Measurements from ENCODE around the gene GSTO2. TPM values are rescaled to one million over a fixed set of nuclear protein-coding genes. Genes with fewer than 3 reads are reported as not detected.

GSTO2 gene
- total and polyA plus RNA-seq, 12 donors, result 0.25 to 1.6 (median 0.94) TPM

DNA sequence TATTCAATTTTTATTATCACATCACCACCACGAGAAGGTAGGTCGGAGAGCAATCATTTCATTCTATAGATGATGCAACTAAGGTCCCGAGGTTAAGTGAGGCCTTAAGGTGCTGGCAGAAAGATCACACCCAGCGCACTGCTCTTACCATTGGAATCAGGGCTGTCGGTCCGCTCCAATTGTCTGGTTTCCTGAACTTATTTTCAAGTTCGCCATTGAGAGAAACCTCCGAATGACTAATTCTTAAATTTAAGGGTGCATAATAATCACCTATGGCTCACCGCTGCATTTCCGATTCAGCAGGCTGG is 625 bp upstream of the GSTO2 start:
- 5 to 12% methylated on average over 10 of the region's 10 CpGs for WGBS, 2 donors
- intact Hi-C loops (cut with DNase I), result no loop called here
- ATAC-seq, result peak in 1 of 8 donors; percentile 2

DNA sequence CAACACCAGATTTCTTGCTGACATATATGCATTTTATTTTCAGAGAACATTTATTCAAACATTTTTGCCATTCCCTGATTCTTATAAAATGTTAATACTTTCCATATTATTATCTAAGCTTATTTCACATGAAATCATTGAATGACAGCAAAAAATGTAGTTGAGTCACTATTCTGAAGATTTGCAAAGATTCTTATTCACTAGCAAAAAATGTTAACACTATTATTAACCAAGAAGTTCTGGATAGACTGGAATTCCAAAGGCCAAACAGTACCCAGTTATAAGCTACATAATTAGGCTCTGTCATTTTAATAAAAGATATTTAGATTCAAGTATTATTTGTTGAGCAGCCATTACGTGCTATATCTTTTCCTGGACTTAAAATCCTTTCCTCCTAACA is 4.3 kb downstream of the GSTO2 start:
- ATAC-seq, result no peak
- no peak overlapping the region for H3K4me3 ChIP-seq
- H3K36me3 ChIP-seq, result peaks cover 0 to 3% (median 0%) of the 10 kb centered on the region in 9 donors
- TF ChIP-seq, protein P1, sequence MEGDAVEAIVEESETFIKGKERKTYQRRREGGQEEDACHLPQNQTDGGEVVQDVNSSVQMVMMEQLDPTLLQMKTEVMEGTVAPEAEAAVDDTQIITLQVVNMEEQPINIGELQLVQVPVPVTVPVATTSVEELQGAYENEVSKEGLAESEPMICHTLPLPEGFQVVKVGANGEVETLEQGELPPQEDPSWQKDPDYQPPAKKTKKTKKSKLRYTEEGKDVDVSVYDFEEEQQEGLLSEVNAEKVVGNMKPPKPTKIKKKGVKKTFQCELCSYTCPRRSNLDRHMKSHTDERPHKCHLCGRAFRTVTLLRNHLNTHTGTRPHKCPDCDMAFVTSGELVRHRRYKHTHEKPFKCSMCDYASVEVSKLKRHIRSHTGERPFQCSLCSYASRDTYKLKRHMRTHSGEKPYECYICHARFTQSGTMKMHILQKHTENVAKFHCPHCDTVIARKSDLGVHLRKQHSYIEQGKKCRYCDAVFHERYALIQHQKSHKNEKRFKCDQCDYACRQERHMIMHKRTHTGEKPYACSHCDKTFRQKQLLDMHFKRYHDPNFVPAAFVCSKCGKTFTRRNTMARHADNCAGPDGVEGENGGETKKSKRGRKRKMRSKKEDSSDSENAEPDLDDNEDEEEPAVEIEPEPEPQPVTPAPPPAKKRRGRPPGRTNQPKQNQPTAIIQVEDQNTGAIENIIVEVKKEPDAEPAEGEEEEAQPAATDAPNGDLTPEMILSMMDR (IDR thresholded peaks at IDR 0.05), result no peak
- peaks cover 0 to 17% (median 8%) of the 10 kb centered on the region in 9 donors for H3K4me1 ChIP-seq
- H3K27me3 ChIP-seq, result peaks cover 0 to 25% (median 8%) of the 10 kb centered on the region in 7 donors
- H3K27ac ChIP-seq, result no peak overlapping the region
- intact Hi-C loops (cut with DNase I), result loop anchor here in 1 of 10 donors (5.0 kb wide), 1 partner anchor 386 kb away; no protein-coding TSS in a partner anchor
- WGBS, 2 donors, result 92 to 94% methylated on average over 1 of the region's 1 CpG
- DNase-seq, result no peak
- H3K9me3 ChIP-seq, result no peaks in the 10 kb centered on the region

More for the DNA sequence above, 625 bp upstream of the GSTO2 start:
- TF ChIP-seq, protein P1 (IDR thresholded peaks at IDR 0.05), result no peak
- Histone ChIP-seq H3K27ac (peak overlapping the region in 9 of 10 donors; percentile 70 to 93 (median 81)), H3K27me3 (no peaks in the 10 kb centered on the region), H3K4me1 (peaks cover 0 to 43% (median 16%) of the 10 kb centered on the region in 9 donors), H3K4me3 (peak overlapping the region; percentile 47 to 88 (median 70)), H3K9me3 (no peaks in the 10 kb centered on the region), H3K36me3 (peaks cover 0 to 52% (median 33%) of the 10 kb centered on the region in 9 donors)
- no peak for DNase-seq

DNA sequence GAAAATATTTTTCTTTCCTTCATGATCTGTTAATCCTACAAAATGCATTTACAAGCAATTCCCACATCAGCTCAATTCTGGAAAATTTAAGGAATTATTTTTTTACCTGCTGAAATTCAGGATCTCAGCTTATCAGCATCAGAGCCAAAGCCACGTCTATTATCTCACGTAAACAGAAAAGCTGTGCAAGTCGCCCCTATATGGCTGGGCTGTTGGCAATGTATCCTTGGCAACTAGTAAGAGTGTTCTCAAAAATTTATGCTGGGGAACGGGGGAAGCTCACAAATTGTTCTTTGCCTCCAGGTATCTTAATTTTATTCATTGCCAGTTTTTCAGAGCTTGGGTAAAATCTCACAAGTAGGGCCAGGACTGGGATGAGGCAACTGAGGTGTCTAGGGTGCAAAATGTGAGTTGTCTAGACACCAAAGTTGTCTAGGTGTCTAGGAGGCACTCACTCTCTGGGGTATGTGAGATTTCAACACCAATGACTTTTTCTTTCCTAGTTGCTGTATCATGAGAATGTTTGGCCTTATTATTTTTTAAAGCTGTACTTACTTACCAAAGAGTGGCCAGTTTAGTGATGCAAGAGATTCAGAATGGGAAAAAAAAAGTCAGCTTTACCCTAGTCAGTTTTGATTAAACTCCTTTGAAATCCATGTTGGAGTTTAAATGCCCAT is 5.1 kb downstream of the GSTO2 start:
- intact Hi-C loops (cut with DNase I), result loop anchor here in 1 of 10 donors (5.0 kb wide), 1 partner anchor 387 kb away; no protein-coding TSS in a partner anchor
- 72 to 82% methylated on average over 4 of the region's 4 CpGs for WGBS, 2 donors
- no peak overlapping the region for H3K4me3 ChIP-seq
- ATAC-seq (no peak), DNase-seq (no peak)
- no peaks in the 10 kb centered on the region for H3K36me3 ChIP-seq
- TF ChIP-seq, protein P1 (IDR thresholded peaks at IDR 0.05), result no peak
- H3K27ac ChIP-seq, result no peak overlapping the region
- peaks cover 0 to 25% (median 8%) of the 10 kb centered on the region in 7 donors for H3K27me3 ChIP-seq
- H3K9me3 ChIP-seq, result no peaks in the 10 kb centered on the region
- peaks cover 0 to 13% (median 4%) of the 10 kb centered on the region in 9 donors for H3K4me1 ChIP-seq

DNA sequence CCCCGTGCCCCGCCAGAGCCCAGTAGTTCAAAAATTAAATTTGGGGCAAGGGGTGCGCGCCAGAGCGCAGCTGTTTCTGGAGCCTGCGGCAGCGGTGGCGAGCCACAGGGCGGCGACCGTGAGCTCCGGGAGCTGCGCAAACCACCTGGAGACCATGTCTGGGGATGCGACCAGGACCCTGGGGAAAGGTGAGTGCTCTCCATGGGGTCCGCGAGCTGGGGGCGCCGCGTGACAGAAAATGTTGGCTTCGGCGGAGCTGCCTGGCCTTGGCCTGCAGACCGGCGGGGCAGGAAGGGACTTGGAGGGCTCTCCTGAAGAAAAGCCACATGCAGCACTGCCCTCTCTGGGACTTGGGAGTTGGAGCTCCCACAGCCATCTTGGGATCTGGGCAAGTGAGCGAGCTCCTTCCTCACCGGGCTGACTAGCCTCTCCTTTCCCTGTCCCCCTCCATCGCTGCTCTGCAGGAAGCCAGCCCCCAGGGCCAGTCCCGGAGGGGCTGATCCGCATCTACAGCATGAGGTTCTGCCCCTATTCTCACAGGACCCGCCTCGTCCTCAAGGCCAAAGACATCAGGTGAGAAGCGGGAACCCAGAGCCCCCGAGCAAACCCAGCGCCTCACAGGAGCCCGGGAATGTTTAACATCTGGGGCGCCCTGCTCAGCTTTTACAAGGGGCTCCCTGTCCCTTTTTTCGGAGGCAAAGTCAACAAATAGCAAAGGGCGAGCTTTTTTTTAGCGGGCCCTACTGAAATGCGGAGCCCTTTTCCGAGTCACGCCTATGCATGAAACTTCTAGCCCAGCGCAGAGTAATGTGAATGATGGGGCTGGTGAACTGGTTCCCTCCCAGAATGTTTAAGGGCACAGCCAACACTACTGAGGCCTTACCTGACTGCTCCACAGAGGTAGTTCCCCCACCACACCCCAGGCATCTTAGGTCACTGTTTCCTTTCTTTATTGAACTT is 6.1 kb downstream of the GSTO2 start:
- DNase-seq (peak in 1 of 2 donors; percentile 27), ATAC-seq (peak; percentile 49 to 82 (median 66))
- WGBS, 2 donors, result 18 to 27% methylated on average over 42 of the region's 42 CpGs
- H3K9me3 ChIP-seq, result no peaks in the 10 kb centered on the region
- intact Hi-C loops (cut with DNase I), result loop anchor here in 1 of 10 donors (5.0 kb wide), 1 partner anchor 388 kb away; no protein-coding TSS in a partner anchor
- no peak overlapping the region for H3K27ac ChIP-seq
- TF ChIP-seq, protein P1 (IDR thresholded peaks at IDR 0.05), result peak; percentile 53 to 92 (median 75)
- H3K4me1 ChIP-seq, result peaks cover 0 to 8% (median 4%) of the 10 kb centered on the region in 9 donors
- H3K36me3 ChIP-seq, result no peaks in the 10 kb centered on the region
- H3K27me3 ChIP-seq, result peaks cover 0 to 25% (median 8%) of the 10 kb centered on the region in 7 donors
- H3K4me3 ChIP-seq, result peak overlapping the region in 2 of 10 donors; percentile 12 to 14
